Hepatocyte (in vitro differentiated cells): Measurements from ENCODE around the gene KIF4A.

Experiments
- CTCF ChIP-seq: fragments of 200-600 bp; sonication (generic); IDR thresholded peaks from 2 replicates; pipeline ENCODE4 v1.5.1; 2016; ENCODE audit warnings: antibody characterized with exemption, mild to moderate bottlenecking; ENCODE audit not compliant: poor library complexity
- EZH2 ChIP-seq: fragments of 200-600 bp; sonication (generic); IDR thresholded peaks from 2 replicates; pipeline ENCODE4 v1.6.1; 2016; ENCODE audit warnings: antibody characterized with exemption, mild to moderate bottlenecking, borderline replicate concordance
- EZH2phosphoT487 ChIP-seq: fragments of 200-600 bp; sonication (generic); IDR thresholded peaks from one replicate; pipeline ENCODE4 v1.6.1; 2018; ENCODE audit warnings: antibody characterized with exemption, mild to moderate bottlenecking, low read depth, moderate library complexity; ENCODE audit not compliant: unreplicated experiment, severe bottlenecking

GRCh38 chrX:70422851-70423341, 133.0 kb downstream of the KIF4A start, which contains the start of gene GDPD2:
- TF ChIP-seq EZH2 (no peak), CTCF (peak; percentile 41), EZH2phosphoT487 (no peak)
